Pons (tissue), 1 donor: ENCODE measurements around the gene ABHD16B.
"Not testable (repeated sequence)": the region's sequence is repeated elsewhere in the genome, so short reads cannot be mapped to it uniquely, and the experiment has no call there.

Source experiments
- DNase-seq: peaks from one replicate; pipeline ENCODE4 v3.0.0-alpha.2; 2016; ENCODE audit warnings: low spot score

Gene ABHD16B

DNA sequence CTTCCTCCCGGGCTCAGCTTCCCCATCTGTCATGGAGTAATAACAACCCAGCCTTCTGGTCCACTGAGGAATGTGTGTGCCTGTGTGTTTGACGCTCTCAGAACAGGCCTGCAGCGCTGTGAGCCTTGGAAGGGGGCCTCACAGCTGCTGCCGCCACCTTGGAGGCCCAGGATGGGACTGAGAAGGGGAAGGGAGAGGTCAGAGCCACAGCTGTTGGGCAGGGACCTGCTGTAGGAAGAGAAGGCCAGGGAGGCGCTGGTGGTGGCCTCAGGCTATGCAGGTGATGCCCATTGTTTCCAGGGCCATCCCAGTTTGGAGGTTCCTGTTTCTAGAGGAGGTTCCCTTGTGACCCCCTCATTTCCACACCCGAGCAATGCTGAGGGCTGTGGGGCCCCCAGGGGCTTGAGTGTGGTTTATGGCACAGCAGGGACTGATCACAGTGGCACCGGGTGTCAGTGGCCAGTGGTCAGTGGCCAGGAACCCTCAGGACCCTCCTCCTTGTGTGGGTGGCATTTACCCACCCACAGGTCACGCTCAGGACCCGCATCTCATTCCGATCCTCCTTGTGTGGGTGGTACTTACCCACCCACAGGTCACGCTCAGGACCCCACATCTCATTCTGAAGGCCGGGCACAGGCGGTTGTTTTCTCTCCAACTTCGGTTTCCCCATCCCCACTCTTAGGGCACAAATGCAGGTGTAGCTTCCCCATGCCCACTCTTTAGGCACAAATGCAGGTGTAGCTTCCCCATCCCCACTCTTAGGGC lies 17.8 kb downstream of the ABHD16B start:
- DNase-seq, result no peak

DNA sequence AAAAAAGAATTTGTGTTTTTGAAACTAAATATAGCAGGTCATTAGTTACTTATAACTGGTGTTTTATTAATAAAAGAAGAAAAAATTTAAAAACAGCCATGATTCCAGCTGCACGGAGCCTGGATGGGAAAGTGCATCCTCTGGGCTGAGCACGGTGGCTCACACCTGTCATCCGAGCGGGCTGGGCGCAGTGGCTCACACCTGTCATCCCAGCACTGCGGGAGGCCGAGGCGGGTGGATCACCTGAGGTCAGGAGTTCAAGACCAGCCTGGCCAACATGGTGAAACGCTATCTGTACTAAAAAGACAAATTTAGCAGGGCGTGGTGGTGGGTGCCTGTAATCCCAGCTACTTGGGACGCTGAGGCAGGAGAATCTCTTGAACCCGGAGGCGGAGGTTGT lies 19.6 kb downstream of the ABHD16B start:
- not testable (repeated sequence) for DNase-seq

DNA sequence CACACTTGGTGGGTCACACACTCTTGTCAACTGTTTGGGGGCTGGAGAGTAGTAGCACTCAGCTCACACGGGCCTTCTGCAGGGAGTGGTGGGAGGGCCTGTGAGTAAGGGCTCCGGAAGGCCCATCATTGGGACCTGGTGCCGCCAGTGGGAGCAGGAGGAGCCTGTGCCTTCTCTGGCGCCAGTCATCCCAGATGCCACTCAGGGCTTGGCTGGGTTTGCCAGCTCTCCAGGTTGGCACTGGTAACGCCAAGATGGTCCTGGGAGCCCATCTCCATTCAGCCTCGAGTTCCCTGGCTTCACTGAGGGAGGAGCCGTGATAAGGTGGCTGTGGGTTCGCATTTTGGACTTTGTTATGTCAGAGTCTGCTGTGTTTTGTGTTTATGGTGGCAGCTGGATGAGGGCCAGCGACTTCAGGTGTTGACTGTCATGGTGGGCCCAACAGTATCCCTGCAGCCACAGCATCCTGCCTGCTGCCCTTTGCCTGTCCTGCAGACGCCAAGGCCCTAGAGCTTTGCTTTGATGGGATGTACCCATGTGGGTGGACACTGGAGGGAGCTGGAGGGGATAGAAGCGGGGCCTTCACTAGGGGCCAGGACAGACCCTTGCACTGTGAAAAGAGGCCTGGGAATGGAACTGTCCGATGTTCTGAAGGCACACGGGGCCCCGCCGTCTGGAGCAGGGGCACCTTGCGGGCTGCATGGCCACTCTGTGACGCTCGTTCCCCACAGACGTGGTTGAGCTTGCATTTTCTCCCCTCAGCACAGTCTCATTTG lies 20.3 kb downstream of the ABHD16B start:
- no peak for DNase-seq

DNA sequence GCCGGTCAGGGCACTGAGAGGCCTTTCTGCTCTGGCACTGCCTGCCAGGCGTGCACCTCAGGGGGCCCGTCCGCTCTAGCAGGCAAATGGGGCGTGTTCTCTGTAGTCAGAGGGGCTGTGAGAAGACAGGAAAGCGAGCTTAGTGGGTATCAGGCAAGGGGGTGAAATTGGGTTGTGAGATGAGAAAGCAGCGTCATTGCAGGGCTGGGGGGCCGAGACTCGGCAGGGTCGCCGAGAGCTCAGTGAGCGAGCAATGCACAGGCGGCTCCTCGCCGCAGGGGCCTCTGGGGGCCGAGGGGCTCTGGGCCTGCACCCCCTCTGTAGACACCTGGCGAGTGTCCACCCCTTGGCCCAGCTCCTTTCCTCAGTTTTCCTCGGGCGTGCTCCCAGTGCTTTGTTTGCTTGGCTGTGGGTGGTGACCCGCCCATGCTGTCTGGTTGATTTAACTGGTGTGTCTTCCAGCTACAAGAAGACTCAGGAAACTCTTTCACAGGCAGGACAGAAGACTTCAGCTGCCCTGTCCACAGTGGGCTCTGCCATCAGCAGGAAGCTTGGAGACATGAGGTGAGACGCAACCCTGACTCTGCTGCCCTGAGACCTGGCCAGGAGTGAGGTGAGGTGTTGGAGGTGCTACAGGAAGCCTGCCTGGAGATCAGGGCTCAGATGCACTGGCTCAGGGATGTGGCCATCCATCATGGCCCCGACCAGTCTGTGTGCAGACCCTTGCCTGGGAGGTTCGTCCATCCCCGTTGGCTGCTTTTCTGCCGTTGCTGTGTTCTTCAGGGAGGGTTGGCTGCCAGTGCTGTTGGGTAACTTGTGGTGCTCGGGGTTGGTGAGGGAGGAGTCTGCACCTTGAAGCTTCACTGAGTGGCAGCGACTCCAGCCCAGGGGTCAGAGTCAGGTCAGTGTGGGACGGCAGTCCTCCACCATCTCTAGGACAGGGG lies 21.2 kb downstream of the ABHD16B start:
- no peak for DNase-seq

DNA sequence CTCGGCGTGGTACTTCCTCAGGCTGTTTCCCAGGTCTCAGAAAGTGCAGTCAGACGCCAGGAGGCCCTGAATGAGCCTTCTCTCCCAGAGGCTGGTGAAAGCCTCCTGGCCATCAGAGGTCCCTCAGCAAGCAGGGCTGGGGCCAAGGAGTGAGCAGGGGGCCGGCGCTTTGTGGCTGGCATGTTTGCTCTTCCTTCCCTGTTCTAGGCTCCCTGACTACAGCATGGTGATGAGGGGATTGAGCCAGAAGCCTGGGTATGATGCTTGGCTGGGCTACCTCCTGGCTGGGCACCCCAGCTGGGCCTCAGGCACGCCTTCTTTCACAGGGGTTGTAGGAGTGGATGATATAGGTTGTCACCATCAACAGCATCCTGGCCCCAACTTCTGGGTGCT lies 21.9 kb downstream of the ABHD16B start:
- no peak for DNase-seq

DNA sequence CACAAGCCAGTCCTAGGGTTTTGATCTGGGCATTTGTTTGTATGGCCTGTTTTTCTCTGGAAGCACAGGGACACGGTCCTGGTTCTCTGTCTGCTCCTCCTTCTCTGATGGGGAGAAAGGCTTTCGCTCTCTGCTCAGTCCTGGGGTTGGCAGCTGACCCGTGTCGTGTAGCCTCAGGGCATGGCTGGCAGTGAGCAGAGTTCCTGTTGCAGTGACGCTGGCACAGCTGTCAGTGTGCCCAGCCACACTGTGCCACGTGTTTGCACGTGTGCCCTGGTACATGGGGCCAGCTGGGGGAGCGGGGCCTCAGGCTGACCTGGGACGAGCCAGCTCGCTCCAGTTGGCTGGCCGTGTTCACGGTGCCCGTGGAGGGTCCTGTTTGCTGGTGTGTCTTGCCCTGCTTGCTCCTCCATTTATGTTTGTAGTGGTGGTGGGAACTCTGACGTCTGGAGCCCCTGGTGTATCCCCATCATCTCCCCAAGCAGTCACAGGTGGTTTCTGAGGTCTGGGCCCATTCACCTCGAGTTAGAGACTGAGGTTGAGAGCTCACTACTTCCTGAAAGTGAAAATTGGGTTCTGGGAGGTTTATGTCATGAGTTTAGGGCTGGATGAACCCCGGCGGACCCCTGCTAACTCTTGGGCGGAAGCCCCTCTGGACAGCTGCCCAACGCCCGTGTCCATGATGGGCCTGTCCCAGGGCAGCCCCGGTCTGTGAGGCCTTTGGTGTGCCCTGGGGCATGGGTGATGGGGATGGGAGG lies 23.4 kb downstream of the ABHD16B start:
- no peak for DNase-seq

DNA sequence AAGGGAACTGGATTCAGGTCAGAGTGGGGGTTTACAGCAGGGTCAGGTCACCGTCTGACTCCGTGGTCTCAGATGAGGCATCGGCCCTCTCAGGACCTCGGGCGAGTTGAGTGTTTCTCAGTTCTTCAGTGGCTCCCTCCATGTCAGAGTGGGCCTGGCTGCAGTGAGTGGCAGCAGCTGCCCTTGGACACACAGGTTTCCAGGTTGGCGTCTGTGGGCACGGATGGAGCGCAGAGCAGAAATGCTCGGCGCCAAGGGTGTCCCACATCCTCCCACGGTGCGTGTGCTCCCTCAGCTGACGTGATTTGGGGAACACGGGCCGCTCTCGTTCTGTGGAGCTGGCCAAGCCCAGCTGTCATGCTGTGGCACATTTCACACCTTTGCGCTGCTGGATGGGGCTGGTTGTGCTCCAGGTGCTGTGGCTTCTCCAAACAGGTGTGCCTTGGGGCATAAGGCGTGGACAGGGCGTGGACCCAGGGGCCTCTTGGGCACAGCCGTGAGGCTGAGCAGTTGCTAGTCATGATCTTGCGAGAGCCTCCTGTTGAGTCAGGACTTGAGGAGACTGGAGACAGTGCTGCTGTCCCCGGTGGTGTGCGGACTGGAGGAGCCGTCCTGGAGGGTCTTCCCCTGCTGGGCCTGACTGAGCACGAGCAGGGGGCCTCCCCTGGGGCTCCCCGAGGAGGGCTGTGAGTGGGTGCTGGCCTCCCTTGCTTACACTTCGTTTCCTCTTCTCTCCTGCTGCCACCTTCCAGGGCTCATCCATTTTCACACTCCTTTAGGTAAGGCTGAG lies 24.2 kb downstream of the ABHD16B start:
- no peak for DNase-seq

DNA sequence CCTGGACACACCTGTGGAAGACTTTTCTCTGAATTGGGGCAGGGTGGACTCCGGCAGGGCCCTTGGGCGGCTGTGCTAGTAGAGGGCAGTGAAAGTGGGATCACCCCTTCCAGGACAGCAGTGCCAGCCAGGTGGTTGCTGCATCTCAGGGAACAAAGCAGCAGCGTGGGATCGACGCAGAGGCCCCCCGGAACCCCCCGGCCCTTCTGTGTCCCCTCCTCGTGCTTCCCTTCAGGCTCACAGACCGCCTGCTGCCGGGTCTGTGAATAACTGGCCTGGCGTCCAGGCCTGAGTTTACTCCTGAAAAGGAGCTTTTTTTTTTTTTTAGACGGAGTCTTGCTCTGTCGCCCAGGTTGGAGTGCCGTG lies 24.7 kb downstream of the ABHD16B start:
- DNase-seq, result no peak

DNA sequence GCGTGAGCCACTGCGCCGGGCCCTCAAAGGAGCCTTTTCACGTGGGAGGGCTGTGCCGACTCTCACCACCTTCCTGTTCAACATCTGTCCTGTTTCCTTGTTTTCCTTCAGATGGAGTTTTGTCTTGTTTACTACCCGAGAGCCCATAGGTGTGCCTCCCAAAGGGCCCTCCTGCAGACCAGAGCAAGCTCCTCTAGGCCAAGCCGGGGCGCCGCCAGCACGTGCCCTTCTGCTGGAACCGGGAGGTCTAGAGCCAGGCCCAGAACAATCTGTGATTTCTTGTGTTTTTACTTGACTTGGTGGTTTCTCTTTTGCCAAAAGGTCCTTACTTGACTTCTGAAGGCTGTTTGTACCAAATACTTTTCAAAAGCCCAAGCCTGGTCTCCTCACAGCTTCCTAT lies 25.6 kb downstream of the ABHD16B start:
- no peak for DNase-seq

DNA sequence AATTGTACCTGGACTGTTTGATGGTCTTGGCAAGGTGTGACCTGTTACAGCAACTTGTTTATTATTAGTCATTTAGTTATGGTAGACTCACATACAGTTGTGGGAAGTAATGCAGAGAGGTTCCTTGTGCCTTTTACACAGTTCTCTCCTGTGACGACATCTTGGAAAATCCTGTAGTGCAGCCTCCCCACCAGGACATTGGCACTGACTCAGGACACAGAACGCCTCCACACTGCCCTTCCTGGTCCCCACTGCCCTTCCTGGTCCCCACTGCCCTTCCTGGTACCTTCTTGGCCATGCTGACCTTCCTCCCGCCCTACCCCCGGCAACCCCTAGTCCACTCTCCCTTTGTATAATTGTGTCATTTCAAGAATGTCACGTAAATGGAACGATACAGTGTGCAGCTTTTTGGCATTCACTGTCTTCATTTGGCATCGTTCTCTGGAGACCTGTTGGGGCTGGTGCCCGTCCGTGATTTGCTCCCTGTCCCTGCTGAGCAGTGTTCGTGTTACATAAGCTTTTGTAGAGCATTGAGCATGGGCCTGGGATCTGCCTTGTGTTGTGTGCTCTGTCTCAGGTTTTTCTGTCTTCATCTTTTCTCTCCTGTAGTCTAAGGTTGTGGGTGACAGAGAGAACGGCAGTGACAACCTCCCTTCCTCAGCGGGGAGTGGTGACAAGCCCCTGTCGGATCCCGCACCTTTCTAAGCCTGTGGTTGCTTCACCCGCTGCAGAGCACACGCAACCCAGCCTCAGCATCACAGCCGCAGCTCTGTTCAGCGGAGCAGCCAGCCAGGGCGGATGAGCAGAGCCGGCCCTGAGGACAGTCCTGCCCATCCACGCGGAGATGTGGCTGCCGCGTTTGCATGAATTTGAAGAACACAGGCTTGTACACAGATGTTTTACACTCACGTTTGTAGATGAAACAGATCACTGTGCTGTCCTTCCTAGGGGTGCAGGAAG lies 28.2 kb downstream of the ABHD16B start:
- DNase-seq, result no peak

DNA sequence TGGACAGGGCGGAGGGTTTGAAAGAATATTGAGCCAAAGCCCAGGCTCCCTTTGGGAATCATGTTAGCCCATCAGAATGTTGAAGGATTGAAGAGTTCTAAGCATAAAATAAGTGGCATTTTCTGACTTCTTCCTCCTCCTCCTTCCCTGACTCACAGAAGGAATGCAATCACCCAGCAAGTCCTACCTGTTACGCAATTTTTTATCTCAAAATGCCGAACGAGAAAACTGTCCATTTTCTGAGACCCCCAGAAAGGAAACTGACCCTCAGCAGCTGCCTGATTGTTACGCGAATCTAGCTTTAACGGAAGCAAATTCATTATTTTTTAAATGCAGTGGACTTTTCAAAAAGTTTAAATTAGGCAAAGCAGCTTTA lies 28.9 kb downstream of the ABHD16B start:
- no peak for DNase-seq

DNA sequence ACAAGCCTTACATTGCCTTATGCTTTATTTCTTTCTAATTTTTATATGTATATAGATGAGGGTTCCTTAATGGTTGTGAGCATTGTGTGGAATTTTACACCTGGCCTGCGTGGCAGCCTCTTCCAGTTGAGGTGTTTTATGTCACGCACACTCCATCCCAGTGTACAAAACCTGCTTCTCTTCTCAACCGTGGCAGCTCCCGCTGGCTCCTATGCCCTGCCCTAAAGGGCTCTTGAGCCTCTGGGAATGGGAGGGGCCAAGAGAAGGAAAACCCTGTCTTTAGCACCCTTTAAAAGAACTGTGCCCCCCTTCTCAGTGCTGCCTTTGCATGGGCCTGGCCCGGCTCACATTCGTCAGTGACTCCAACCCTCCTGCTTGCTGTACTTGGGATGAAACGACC lies 29.3 kb downstream of the ABHD16B start:
- DNase-seq, result no peak

DNA sequence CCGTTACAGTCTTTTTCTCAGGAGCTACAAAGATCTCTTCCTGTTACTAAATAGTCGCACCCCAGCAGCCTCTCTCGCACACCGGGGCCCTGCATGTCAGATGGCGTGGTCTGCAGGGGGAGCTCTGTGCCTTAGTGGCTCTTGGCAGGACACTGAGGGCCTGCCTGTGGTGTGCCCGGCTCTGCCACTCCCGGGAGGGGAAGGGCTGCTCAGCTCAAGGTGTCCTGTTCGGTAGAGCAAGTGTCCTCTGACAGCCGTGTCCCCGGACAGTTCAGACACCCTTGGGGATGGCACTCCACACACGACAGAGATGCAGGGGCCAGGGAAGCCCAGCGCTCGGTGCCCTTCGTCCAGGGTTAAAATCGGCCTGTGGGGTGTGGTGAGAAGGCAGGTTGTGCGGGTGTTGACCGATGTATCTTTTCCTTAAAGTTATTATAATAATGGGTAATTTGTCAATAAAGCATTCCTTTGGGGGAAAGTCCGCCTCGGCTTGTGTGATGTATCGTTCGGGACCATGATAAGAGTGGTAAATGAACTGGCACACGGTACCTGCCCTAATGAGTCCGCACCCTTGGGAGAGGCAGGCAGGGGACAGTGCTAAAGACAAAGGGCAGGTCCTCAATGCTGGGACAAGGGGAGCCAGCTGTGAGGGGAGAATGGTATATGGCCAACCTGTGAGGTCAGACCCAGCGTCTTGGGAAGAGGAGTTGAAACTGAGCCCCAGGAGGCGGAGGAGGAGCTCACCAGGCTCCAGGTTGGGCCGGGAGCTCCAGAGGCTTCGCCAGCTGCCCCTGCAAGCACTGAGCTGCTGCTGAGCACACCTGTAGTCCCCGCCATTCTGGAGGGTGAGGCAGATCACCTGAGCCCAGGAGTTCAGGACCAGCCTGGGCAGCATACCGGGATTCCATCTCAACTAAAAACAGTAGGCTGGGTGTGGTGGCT lies 30.0 kb downstream of the ABHD16B start:
- no peak for DNase-seq

DNA sequence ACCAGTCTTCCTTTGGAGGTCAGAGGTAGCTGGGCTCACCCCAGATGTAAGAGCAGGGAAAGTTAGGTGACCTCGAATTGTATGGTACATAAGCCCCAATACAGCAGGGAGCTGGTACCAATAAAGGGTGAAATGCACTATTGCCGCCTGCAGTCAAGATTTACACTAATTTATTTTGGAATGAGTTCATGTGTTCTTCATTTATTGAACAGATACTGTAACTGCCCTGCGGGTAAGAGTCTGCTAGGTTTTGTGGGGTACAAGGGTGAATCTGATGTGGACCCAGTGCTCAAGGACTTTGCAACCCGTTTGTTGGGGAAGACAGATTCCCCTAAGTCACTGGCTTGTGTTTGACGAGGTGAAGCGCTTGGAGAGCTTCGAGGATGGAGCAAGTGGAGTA lies 31.1 kb downstream of the ABHD16B start:
- no peak for DNase-seq

DNA sequence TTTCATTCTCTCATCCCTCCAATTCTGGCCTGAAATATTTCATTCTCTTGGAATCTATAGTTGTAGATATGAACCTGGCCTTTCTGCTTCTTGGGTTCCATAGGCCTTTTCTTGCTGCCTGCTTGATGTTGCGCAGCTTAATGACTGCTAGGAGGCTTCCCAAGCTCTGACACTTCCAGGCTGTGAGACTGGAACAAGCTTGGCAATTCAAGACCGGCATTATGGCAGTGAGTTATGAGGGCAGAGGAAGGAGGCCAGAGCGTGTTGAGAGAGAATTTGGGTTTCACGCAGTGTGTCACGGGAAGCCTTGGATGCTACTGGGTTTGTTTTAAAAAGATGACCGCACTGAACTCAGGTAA lies 32.7 kb downstream of the ABHD16B start:
- no peak for DNase-seq

DNA sequence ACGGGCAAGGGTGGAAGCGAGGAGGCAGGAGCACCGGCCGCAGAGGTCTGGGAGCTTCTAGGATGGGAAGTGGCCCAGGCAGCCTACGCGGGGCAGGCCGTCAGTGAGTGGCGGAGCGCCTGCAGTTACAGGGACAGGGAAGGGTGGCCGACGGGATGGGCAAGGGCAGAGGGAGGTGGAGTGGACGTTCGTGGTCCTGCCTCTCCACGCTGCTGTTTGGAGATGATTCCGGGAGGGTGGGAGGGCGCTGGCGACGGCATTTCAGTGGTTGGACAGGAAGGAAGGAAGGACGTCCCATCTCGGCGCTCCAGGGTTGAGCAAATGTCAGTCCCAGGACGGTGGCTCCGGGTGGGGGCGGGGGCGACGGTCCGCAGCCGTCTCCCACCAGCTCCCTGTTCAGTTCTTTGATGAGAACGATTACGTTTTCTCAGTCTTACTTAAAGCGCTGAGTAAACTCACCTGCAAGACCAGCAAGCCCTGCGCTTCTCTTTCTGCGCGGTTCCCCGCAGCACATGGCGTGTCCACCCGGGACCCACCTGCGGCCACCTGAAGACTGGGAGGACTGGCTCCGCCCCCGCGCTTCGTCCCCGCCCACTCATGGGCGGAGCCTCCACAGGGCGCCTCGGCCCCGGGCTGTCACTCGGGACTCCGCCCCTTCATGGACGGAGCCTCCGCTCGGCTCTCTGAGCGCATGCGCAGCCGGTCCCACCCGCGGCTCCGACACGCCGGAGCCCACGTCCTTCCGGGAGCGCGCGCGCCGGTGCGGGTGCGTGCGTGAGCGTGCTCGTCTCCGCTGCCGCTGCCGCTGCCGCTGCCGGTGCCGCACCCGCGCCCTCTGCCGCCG lies 33.3 kb downstream of the ABHD16B start, which contains the start of gene DNAJC5:
TSS of gene DNAJC5 (plus strand) at position 769 of the 844 bp plus-strand sequence. CDS start 33,220 bp downstream, outside the sequence.
- peak; percentile 96 for DNase-seq

DNA sequence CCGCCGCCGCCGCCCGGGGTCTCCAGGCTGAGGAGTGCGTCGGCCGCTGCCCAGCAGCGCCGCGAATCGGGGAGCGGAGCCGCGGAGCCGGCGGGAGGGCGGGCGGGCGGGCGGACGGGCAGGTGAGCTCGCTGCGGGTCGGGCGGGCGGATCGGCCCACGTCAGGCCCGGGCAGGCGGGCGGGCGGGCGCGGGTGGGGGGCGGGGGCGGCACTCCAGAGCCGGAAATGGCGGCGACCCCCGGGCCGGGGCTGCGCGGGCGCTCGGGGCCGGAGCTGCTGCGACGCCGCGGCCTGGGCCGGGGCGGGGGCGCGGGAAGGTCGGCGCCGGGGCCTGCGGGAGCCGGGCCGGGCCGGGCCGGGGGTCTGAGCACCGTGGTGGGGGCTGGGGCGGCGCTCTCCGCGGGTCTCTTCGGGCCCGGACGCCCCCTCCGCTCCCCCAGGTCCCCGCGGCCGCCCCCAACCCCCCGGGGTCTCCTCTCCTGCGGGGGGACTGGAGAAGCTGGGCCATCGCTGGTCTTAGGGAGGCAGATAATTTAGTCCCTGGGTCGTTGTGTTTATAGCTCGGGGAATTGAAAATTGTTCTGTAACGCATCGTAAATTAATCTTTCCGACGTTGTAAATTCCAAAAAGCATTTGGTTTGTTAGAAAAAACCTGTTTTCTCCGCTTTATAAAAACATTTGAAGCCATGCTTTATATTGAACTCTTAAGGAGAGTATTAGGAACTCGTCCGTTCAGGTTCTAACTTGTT lies 34.1 kb downstream of the ABHD16B start:
- no peak for DNase-seq
